ENCODE results near the gene ALDH1L1.
"Not testable (repeated sequence)": the region's sequence is repeated elsewhere in the genome, so short reads cannot be mapped to it uniquely, and the experiment has no call there.

Gene ALDH1L1

DNA sequence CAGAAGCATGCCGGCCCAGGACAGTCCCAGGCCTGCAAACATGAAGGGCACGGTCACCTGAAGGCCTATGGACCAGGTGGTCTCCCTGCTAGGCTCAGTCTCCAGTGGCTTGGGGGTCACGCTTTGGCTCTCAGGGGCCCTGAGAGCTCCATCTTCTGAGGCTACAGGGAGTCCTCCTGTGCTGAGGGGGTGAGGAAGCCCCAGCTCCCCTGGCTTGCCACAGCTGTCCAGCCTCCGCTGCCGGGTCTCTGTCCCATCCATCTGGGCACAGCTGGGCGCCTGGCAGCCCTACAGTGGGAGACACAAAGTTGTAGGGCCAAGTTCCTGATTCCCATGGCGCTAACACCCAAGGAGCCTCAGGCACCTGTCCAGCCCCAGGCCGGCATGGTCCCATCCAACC, 112.4 kb downstream of the ALDH1L1 start:
- Histone ChIP-seq H3K27me3 (ENCODE audit: insufficient read depth, low read length) (no peaks in the 10 kb centered on the region), H3K36me3 (ENCODE audit: control insufficient read depth in 1 of 2, insufficient read depth in 2 of 2, low read length in 2 of 2) (peaks cover 0 to 2% of the 10 kb centered on the region in 2 experiments), H3K79me2 (ENCODE audit: control insufficient read depth, insufficient read depth, low read length, poor library complexity) (no peaks in the 10 kb centered on the region), H3K4me3 (ENCODE audit: low read depth, low read length) (no peak overlapping the region), H2AFZ (ENCODE audit: insufficient read depth, low read length, poor library complexity) (no peak overlapping the region), H4K91ac (ENCODE audit: low read depth, low read length) (no peak overlapping the region), H3K18ac (ENCODE audit: low read length) (no peak overlapping the region), H2AK5ac (ENCODE audit: low read length) (no peak overlapping the region), H3K79me1 (ENCODE audit: low read length) (no peaks in the 10 kb centered on the region), H3K4me2 (ENCODE audit: low read length) (no peak overlapping the region), H2BK120ac (ENCODE audit: insufficient read depth, low read length, poor library complexity) (no peak overlapping the region), H4K12ac (ENCODE audit: low read depth, low read length) (no peak overlapping the region), H3K23ac (ENCODE audit: low read length) (no peak overlapping the region), H3K4ac (ENCODE audit: low read depth, low read length) (no peak overlapping the region), H2BK5ac (ENCODE audit: low read depth, low read length, poor library complexity) (no peak overlapping the region), H3K4me1 (ENCODE audit: control insufficient read depth in 1 of 2, insufficient read depth in 2 of 2, low read length in 2 of 2) (no peaks in the 10 kb centered on the region), H4K8ac (ENCODE audit: low read depth, low read length) (no peak overlapping the region), H3K9ac (ENCODE audit: low read length) (no peak overlapping the region), H2BK12ac (ENCODE audit: low read length) (no peak overlapping the region), H3K14ac (ENCODE audit: low read length) (no peak overlapping the region), H3K9me3 (ENCODE audit: insufficient read depth, low read depth, low read length) (no peaks in the 10 kb centered on the region), H3K27ac (ENCODE audit: low read depth, low read length) (no peak overlapping the region)
- no peak for DNase-seq
- no CpG with 5 or more reads among the region's 8 CpGs for WGBS (ENCODE audit: extremely low coverage, insufficient coverage, insufficient read length)

DNA sequence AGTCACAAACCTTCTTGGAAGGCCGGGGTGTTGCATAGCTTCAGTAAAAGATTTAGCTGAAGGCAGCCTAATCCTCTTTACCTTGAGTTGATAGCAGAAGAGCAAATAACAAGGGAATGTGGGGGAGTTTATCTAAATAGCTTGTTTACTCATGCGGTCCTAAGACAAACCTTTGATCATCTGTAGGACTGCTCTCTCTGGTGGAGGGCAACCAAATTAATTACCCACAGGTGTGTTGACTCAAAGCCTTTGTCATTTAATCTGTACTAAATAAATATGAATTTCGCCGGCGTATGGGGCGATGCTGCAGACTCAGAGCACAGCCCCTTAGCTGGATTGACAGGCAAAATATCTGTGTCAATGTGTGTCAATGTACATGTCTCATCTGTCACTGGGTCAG, 113.7 kb downstream of the ALDH1L1 start:
- H3K79me2 ChIP-seq (ENCODE audit: control insufficient read depth, insufficient read depth, low read length, poor library complexity); H3K4me1 ChIP-seq (ENCODE audit: control insufficient read depth in 1 of 2, insufficient read depth in 2 of 2, low read length in 2 of 2); H3K27ac ChIP-seq (ENCODE audit: low read depth, low read length); H4K91ac ChIP-seq (ENCODE audit: low read depth, low read length); H3K14ac ChIP-seq (ENCODE audit: low read length); H3K18ac ChIP-seq (ENCODE audit: low read length); H3K9me3 ChIP-seq (ENCODE audit: insufficient read depth, low read depth, low read length); H3K79me1 ChIP-seq (ENCODE audit: low read length); H2BK120ac ChIP-seq (ENCODE audit: insufficient read depth, low read length, poor library complexity); H3K9ac ChIP-seq (ENCODE audit: low read length); H2BK5ac ChIP-seq (ENCODE audit: low read depth, low read length, poor library complexity); H4K8ac ChIP-seq (ENCODE audit: low read depth, low read length); H3K36me3 ChIP-seq (ENCODE audit: control insufficient read depth in 1 of 2, insufficient read depth in 2 of 2, low read length in 2 of 2); H2BK12ac ChIP-seq (ENCODE audit: low read length); DNase-seq; H3K23ac ChIP-seq (ENCODE audit: low read length); H3K4me2 ChIP-seq (ENCODE audit: low read length); H3K4me3 ChIP-seq (ENCODE audit: low read depth, low read length); H3K4ac ChIP-seq (ENCODE audit: low read depth, low read length); H4K12ac ChIP-seq (ENCODE audit: low read depth, low read length); H3K27me3 ChIP-seq (ENCODE audit: insufficient read depth, low read length); H2AK5ac ChIP-seq (ENCODE audit: low read length); H2AFZ ChIP-seq (ENCODE audit: insufficient read depth, low read length, poor library complexity): not testable (repeated sequence)
- whole genome bisulfite sequencing (ENCODE audit: extremely low coverage, insufficient coverage, insufficient read length), result no CpG with 5 or more reads among the region's 6 CpGs

DNA sequence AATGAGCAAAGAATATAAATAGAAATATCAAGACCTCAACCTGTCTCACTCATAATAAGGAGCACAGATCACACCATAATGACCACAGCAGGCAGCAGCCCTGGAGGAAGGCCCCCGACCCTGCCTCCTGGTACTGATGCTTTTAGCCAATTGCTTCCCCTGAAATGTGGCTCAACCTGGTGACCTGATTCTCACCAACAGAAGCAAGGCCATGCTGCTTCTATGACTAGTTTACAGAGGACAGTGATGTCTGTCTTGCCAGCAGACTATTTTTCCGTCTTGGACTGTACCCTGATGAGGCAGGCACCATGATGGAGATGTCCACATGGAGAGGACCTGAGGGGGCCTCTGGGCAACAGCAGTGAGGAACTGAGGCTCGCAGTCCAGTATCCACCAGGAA, 114.5 kb downstream of the ALDH1L1 start:
- Histone ChIP-seq H2BK12ac (ENCODE audit: low read length) (no peak overlapping the region), H3K79me2 (ENCODE audit: control insufficient read depth, insufficient read depth, low read length, poor library complexity) (no peaks in the 10 kb centered on the region), H3K9ac (ENCODE audit: low read length) (no peak overlapping the region), H3K36me3 (ENCODE audit: control insufficient read depth in 1 of 2, insufficient read depth in 2 of 2, low read length in 2 of 2) (peaks cover 0 to 2% of the 10 kb centered on the region in 2 experiments), H3K23ac (ENCODE audit: low read length) (no peak overlapping the region), H3K4me3 (ENCODE audit: low read depth, low read length) (no peak overlapping the region), H3K27ac (ENCODE audit: low read depth, low read length) (no peak overlapping the region), H3K4ac (ENCODE audit: low read depth, low read length) (no peak overlapping the region), H3K9me3 (ENCODE audit: insufficient read depth, low read depth, low read length) (no peaks in the 10 kb centered on the region), H2AK5ac (ENCODE audit: low read length) (no peak overlapping the region), H3K27me3 (ENCODE audit: insufficient read depth, low read length) (no peaks in the 10 kb centered on the region), H3K79me1 (ENCODE audit: low read length) (no peaks in the 10 kb centered on the region), H4K12ac (ENCODE audit: low read depth, low read length) (no peak overlapping the region), H3K4me2 (ENCODE audit: low read length) (no peak overlapping the region), H3K14ac (ENCODE audit: low read length) (no peak overlapping the region), H2BK120ac (ENCODE audit: insufficient read depth, low read length, poor library complexity) (no peak overlapping the region), H2BK5ac (ENCODE audit: low read depth, low read length, poor library complexity) (no peak overlapping the region), H2AFZ (ENCODE audit: insufficient read depth, low read length, poor library complexity) (no peak overlapping the region), H3K4me1 (ENCODE audit: control insufficient read depth in 1 of 2, insufficient read depth in 2 of 2, low read length in 2 of 2) (no peaks in the 10 kb centered on the region), H3K18ac (ENCODE audit: low read length) (no peak overlapping the region), H4K91ac (ENCODE audit: low read depth, low read length) (no peak overlapping the region), H4K8ac (ENCODE audit: low read depth, low read length) (no peak overlapping the region)
- no peak for DNase-seq
- no CpG with 5 or more reads among the region's 3 CpGs for WGBS (ENCODE audit: extremely low coverage, insufficient coverage, insufficient read length)

- Histone ChIP-seq H2AK5ac (ENCODE audit: low read length) (no peak overlapping the region), H3K36me3 (ENCODE audit: control insufficient read depth in 1 of 2, insufficient read depth in 2 of 2, low read length in 2 of 2) (peaks cover 0 to 2% of the 10 kb centered on the region in 2 experiments), H3K9me3 (ENCODE audit: insufficient read depth, low read depth, low read length) (no peaks in the 10 kb centered on the region), H3K79me1 (ENCODE audit: low read length) (no peaks in the 10 kb centered on the region), H3K23ac (ENCODE audit: low read length) (no peak overlapping the region), H4K91ac (ENCODE audit: low read depth, low read length) (no peak overlapping the region), H4K12ac (ENCODE audit: low read depth, low read length) (no peak overlapping the region), H3K4me1 (ENCODE audit: control insufficient read depth in 1 of 2, insufficient read depth in 2 of 2, low read length in 2 of 2) (no peaks in the 10 kb centered on the region), H3K14ac (ENCODE audit: low read length) (no peak overlapping the region), H3K18ac (ENCODE audit: low read length) (no peak overlapping the region), H3K9ac (ENCODE audit: low read length) (no peak overlapping the region), H3K4me2 (ENCODE audit: low read length) (no peak overlapping the region), H2BK120ac (ENCODE audit: insufficient read depth, low read length, poor library complexity) (no peak overlapping the region), H3K4me3 (ENCODE audit: low read depth, low read length) (no peak overlapping the region), H3K79me2 (ENCODE audit: control insufficient read depth, insufficient read depth, low read length, poor library complexity) (no peaks in the 10 kb centered on the region), H3K27ac (ENCODE audit: low read depth, low read length) (no peak overlapping the region), H3K4ac (ENCODE audit: low read depth, low read length) (no peak overlapping the region), H2BK5ac (ENCODE audit: low read depth, low read length, poor library complexity) (no peak overlapping the region), H2AFZ (ENCODE audit: insufficient read depth, low read length, poor library complexity) (no peak overlapping the region), H4K8ac (ENCODE audit: low read depth, low read length) (no peak overlapping the region), H2BK12ac (ENCODE audit: low read length) (no peak overlapping the region), H3K27me3 (ENCODE audit: insufficient read depth, low read length) (no peaks in the 10 kb centered on the region)
- whole genome bisulfite sequencing (ENCODE audit: extremely low coverage, insufficient coverage, insufficient read length), result no CpG with 5 or more reads among the region's 10 CpGs
- no peak for DNase-seq
These were observed 115.6 kb downstream of the ALDH1L1 start for GRCh38 chr3:126064627-126065258.
